Measurements from ENCODE around the gene UNC79. TPM values are rescaled to one million over a fixed set of nuclear protein-coding genes. Genes with fewer than 3 reads are reported as not detected.

UNC79 gene
- total and polyA plus RNA-seq, 10 of the 15 experiments (the other 5 are each of a cell fraction or from before 2014, with no cell fraction given), result 0.04 to 0.29 (median 0.14) TPM

DNA sequence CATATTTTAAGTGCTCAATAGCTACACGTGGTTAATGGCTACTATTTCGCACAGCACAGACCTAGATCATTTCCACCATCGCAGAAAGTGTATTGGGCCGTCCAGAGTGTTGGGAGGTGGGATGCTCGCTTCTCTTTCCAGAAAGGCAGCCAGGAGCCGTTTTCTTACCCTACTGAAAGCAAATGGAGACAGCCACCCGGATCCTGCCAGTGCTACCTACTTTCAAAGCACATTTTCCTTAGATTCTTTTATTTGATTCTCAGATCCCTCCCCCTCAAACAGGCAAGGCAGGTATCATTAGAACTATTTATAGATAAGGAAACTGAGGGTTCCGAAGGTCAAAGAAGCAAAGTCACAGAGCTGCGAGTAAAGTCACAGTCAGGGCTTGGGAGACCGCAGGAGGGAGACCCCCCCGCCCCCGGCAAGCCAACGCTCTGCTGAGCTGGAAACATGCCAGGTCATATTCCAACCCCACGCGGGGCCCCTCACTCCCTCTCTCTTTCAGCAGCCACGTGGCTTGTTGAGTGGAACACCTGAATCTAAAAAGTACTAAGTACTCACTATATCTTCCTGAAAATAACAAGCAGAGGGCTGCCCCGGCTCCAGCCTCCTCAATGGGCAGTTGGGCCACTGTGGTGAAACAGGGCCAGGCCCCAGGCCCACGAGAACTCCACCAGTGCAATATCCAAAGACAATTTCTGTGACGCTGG, 321.4 kb downstream of the UNC79 start:
- no peaks in the 10 kb centered on the region for H3K79me2 ChIP-seq (ENCODE audit: control insufficient read depth, insufficient read depth, low read length)
- RAD21 ChIA-PET (ENCODE audit: unreplicated experiment), result no interaction called here
- no peak for TF ChIP-seq RAD51 (IDR thresholded peaks at IDR 0.05)
- no peak for TF ChIP-seq ZNF274 (IDR thresholded peaks at IDR 0.05; ENCODE audit: insufficient read depth, insufficient read length)
- no peak for TF ChIP-seq ATF2 (IDR thresholded peaks at IDR 0.05; ENCODE audit: low read length)
- TF ChIP-seq SIN3A (IDR thresholded peaks at IDR 0.05; ENCODE audit: low read depth, low read length), result no peak
- TF ChIP-seq E2F4 (IDR thresholded peaks at IDR 0.05; ENCODE audit: low read depth, low read length), result no peak
- TF ChIP-seq ZNF384 (IDR thresholded peaks at IDR 0.05; ENCODE audit: borderline replicate concordance, low read depth, low read length), result no peak
- TF ChIP-seq NKRF (conservative IDR thresholded peaks at IDR 0.05), result no peak
- no peak for TF ChIP-seq NR2C1 (IDR thresholded peaks at IDR 0.05)
- no peak for TF ChIP-seq ATF7 (IDR thresholded peaks at IDR 0.05; ENCODE audit: low read depth)
- TF ChIP-seq RUNX3 (IDR thresholded peaks at IDR 0.05; ENCODE audit: low read length), result no peak
- no peak for TF ChIP-seq NR2F1 (conservative IDR thresholded peaks at IDR 0.05)
- TF ChIP-seq LARP7 (IDR thresholded peaks at IDR 0.05), result no peak
- TF ChIP-seq BMI1 (IDR thresholded peaks at IDR 0.05; ENCODE audit: borderline replicate concordance), result no peak
- no peak for TF ChIP-seq YBX1 (IDR thresholded peaks at IDR 0.05)
- TF ChIP-seq MYC (IDR thresholded peaks at IDR 0.05; ENCODE audit: insufficient read depth, insufficient read length, insufficient replicate concordance, low read length, severe bottlenecking), result no peak
- TF ChIP-seq HCFC1 (IDR thresholded peaks at IDR 0.05; ENCODE audit: low read length), result no peak
- no peak for TF ChIP-seq ZSCAN29 (IDR thresholded peaks at IDR 0.05)
- TF ChIP-seq RFX5 (IDR thresholded peaks at IDR 0.05; ENCODE audit: low read depth, low read length), result no peak
- TF ChIP-seq MXI1 (IDR thresholded peaks at IDR 0.05; ENCODE audit: low read depth, low read length), result no peak
- H3K4me1 ChIP-seq (ENCODE audit: control insufficient read depth, insufficient read depth, low read length), result no peaks in the 10 kb centered on the region
- H3K36me3 ChIP-seq (ENCODE audit: control insufficient read depth in 2 of 2, insufficient read depth in 2 of 2, low read length in 1 of 2), result no peaks in the 10 kb centered on the region
- no TSS peak for BruUV-seq (replicated peaks)
- in situ Hi-C loops (cut with MboI) (no loop called here), intact Hi-C loops (cut with micrococcal nuclease; ENCODE audit: unreplicated experiment) (no loop called here)
- no peak for ATAC-seq
- WGBS (ENCODE audit: insufficient coverage, insufficient replicate concordance, low lambda C conversion rate, missing lambda C conversion rate), result 37% methylated on average over 18 of the region's 19 CpGs
- no peak for FAIRE-seq
- no peak overlapping the region for H2AFZ ChIP-seq (ENCODE audit: control insufficient read depth, low read depth, low read length)
- DNase-seq (ENCODE audit: low read depth, low spot score), result no peak
- H3K9ac ChIP-seq (ENCODE audit: control insufficient read depth, insufficient read depth, low read length), result no peak overlapping the region
- POLR2A ChIA-PET, result no interaction called here
- no peak overlapping the region for H3K4me2 ChIP-seq (ENCODE audit: control insufficient read depth, insufficient read depth)
- CTCF ChIA-PET, result no interaction called here
- no peaks in the 10 kb centered on the region for H4K20me1 ChIP-seq (ENCODE audit: control insufficient read depth, insufficient read depth)
- SMC1A ChIA-PET (ENCODE audit: uncharacterized antibody, unreplicated experiment), result no interaction called here
- H3K27ac ChIP-seq (ENCODE audit: control insufficient read depth, insufficient read depth), result no peak overlapping the region
- no peak overlapping the region for H3K4me3 ChIP-seq
- H3K9me3 ChIP-seq (replicated peaks; ENCODE audit: control insufficient read depth, insufficient read depth, low read length), result no peaks in the 10 kb centered on the region
- no peaks in the 10 kb centered on the region; a peak in 1 of 4 replicates for H3K27me3 ChIP-seq (replicated peaks in 1 of 2; ENCODE audit: control insufficient read depth in 2 of 2, insufficient read depth in 2 of 2, low read length in 1 of 2)
